ENCODE data around the gene SYTL2.
"Not testable (repeated sequence)": the region's sequence is repeated elsewhere in the genome, so short reads cannot be mapped to it uniquely, and the experiment has no call there.

Gene SYTL2

DNA sequence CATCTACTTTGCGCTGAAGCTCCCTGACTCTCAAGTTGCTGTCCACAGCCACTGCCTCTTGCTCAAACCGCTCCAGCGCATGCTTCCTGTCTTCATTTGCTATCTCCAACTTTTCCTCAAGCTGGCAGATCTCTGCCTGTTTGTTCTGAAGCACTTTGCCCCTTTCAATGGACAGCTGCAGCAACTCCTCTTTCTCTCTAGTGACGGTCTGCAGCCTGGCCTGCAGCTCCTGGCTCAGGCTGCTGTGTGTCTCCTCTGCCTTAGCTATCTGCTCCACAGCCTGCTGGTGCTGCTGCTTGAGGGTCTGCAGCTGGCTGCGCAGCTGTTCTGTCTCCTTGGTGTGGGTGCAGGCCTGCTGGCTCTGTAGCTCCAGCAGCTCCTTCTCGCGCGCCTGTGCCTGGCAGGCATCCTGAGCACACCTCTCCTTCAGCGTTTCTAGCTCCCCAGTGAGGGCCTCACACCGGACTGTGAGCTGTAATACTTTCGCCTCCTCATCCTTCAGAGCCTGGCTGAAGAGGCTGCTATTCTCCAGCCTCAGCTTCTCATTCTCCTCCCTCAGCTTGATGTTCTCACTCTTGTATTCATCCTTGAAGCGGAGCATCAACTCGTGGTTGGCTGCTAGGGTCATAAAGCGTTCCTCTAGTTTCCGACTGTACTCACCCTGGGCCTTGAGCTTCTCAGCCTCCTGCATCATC lies 125.7 kb downstream of the SYTL2 start:
- peak overlapping the region; percentile 22 for H3K4me3 ChIP-seq (ENCODE audit: control insufficient read depth, low read depth, low read length)
- DNase-seq (ENCODE audit: low read depth) = no peak
- no peak for TF ChIP-seq CTCF (IDR thresholded peaks at IDR 0.05; ENCODE audit: control insufficient read depth, insufficient read depth, low read depth, low read length, missing control alignments)

GRCh38 chr11:85682330-85683305 lies 128.3 kb downstream of the SYTL2 start:
- TF ChIP-seq CTCF (IDR thresholded peaks at IDR 0.05; ENCODE audit: control insufficient read depth, insufficient read depth, low read depth, low read length, missing control alignments) = no peak
- DNase-seq (ENCODE audit: low read depth) = no peak
- peak overlapping the region; percentile 61 for H3K4me3 ChIP-seq (ENCODE audit: control insufficient read depth, low read depth, low read length)

- no peak for DNase-seq (ENCODE audit: low read depth)
- no peak for TF ChIP-seq CTCF (IDR thresholded peaks at IDR 0.05; ENCODE audit: control insufficient read depth, insufficient read depth, low read depth, low read length, missing control alignments)
- no peak overlapping the region for H3K4me3 ChIP-seq (ENCODE audit: control insufficient read depth, low read depth, low read length)
Measured at GRCh38 chr11:85680897-85681296, 130.0 kb downstream of the SYTL2 start.

- no peak for DNase-seq (ENCODE audit: low read depth)
- H3K4me3 ChIP-seq (ENCODE audit: control insufficient read depth, low read depth, low read length) = no peak overlapping the region
- no peak for TF ChIP-seq CTCF (IDR thresholded peaks at IDR 0.05; ENCODE audit: control insufficient read depth, insufficient read depth, low read depth, low read length, missing control alignments)
Measured at GRCh38 chr11:85679576-85679975, 131.4 kb downstream of the SYTL2 start.

GRCh38 chr11:85673393-85673792 lies 137.5 kb downstream of the SYTL2 start:
- H3K4me3 ChIP-seq (ENCODE audit: control insufficient read depth, low read depth, low read length) = no peak overlapping the region
- no peak for TF ChIP-seq CTCF (IDR thresholded peaks at IDR 0.05; ENCODE audit: control insufficient read depth, insufficient read depth, low read depth, low read length, missing control alignments)
- DNase-seq (ENCODE audit: low read depth) = no peak

DNA sequence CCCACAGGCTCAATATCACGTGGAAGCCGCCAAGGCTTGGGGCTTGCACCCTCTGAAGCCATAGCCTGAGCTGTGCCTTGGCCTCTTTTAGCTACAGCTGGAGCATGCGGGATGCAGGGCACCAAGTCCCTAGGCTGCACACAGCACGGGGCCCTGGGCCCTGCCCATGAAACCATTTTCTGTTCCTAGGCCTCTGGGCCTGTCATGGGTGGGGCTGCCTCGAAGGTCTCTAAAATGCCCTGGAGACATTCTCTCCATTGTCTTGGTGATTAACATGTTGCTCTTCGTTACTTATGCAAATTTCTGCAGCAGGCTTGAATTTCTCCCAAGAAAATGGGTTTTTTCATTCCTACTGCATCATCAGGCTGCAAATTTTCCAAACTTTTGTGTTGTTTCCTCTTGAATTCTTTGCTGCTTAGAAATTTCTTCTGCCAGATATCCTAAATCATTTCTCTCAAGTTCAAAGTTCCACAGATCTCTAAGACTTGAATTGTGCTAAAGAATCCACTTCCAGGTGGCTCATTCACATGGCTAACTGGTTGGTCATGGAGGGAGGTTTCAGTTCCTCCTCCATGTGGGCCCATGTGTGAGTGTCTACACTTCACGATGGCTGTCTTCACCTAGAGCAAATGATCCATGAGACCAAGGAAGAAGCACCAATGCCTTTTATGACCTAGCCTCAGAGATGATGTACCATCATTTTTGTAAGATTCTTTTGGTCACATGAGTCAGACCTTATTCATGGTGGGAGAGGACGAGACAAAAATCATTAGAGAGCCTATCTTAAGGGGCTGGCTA lies 138.6 kb downstream of the SYTL2 start:
- TF ChIP-seq CTCF (IDR thresholded peaks at IDR 0.05; ENCODE audit: control insufficient read depth, insufficient read depth, low read depth, low read length, missing control alignments) = no peak
- no peak for DNase-seq (ENCODE audit: low read depth)
- no peak overlapping the region for H3K4me3 ChIP-seq (ENCODE audit: control insufficient read depth, low read depth, low read length)

DNA sequence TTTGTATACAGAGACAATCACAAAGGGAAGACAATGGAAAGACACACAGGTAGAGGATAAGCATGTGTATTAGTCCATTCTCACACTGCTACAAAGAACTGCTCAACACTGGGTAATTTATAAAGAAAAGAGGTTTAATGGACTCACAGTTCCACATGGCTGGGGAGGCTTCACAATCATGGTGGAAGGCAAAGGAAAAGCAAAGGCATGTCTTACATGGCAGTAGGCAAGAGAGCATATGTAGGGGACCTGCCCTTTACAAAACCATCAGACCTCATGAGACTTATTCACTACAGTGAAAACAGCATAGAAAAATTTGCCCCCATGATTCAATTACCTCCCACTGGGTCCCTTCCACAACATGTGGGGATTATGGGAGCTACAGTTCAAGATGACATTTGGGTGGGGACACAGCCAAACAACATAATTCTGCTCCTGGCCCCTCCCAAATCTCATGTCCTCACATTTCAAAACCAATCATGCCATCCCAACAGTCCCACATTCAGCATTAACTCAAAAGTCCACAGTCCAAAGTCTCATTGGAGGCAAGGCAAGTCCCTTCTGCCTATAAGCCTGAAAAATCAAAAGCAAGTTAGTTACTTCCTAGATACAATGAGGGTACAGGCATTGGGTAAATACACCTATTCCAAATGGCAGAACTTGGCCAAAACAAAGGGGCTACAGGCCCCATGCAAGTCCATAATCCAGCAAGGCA lies 139.8 kb downstream of the SYTL2 start:
- not testable (repeated sequence) for H3K4me3 ChIP-seq (ENCODE audit: control insufficient read depth, low read depth, low read length); DNase-seq (ENCODE audit: low read depth)
